ENCODE data around the gene MCC.

Gene MCC

GRCh38 chr5:113058269-113058668, 430.0 kb downstream of the MCC start:
- Histone ChIP-seq H3K4me3 (ENCODE audit: low read depth in 1 of 2, low read length in 2 of 2) (no peak overlapping the region), H3K4me1 (ENCODE audit: control insufficient read depth in 1 of 2, insufficient read depth in 2 of 2, low read length in 2 of 2) (peaks cover 0 to 8% of the 10 kb centered on the region in 2 donors), H3K27ac (ENCODE audit: low read length) (no peak overlapping the region), H3K27me3 (ENCODE audit: low read depth, low read length) (no peaks in the 10 kb centered on the region), H3K36me3 (ENCODE audit: control insufficient read depth in 1 of 2, insufficient read depth in 2 of 2, low read length in 2 of 2) (peaks cover 2 to 14% of the 10 kb centered on the region in 2 donors), H3K9me3 (ENCODE audit: control insufficient read depth in 1 of 2, low read length in 2 of 2) (no peaks in the 10 kb centered on the region)

GRCh38 chr5:113057557-113057984, 430.7 kb downstream of the MCC start:
- no peaks in the 10 kb centered on the region for H3K9me3 ChIP-seq (ENCODE audit: control insufficient read depth in 1 of 2, low read length in 2 of 2)
- H3K4me3 ChIP-seq (ENCODE audit: low read depth in 1 of 2, low read length in 2 of 2), result no peak overlapping the region
- peaks cover 0 to 8% of the 10 kb centered on the region in 2 donors for H3K36me3 ChIP-seq (ENCODE audit: control insufficient read depth in 1 of 2, insufficient read depth in 2 of 2, low read length in 2 of 2)
- H3K4me1 ChIP-seq (ENCODE audit: control insufficient read depth in 1 of 2, insufficient read depth in 2 of 2, low read length in 2 of 2), result peaks cover 0 to 8% of the 10 kb centered on the region in 2 donors
- no peak overlapping the region for H3K27ac ChIP-seq (ENCODE audit: low read length)
- H3K27me3 ChIP-seq (ENCODE audit: low read depth, low read length), result no peaks in the 10 kb centered on the region

GRCh38 chr5:113056988-113057387, 431.3 kb downstream of the MCC start:
- Histone ChIP-seq H3K36me3 (ENCODE audit: control insufficient read depth in 1 of 2, insufficient read depth in 2 of 2, low read length in 2 of 2) (peaks cover 0 to 7% of the 10 kb centered on the region in 2 donors), H3K27ac (ENCODE audit: low read length) (no peak overlapping the region), H3K9me3 (ENCODE audit: control insufficient read depth in 1 of 2, low read length in 2 of 2) (no peaks in the 10 kb centered on the region)

GRCh38 chr5:113054899-113055298, 433.4 kb downstream of the MCC start:
- H3K4me1 ChIP-seq (ENCODE audit: control insufficient read depth in 1 of 2, insufficient read depth in 2 of 2, low read length in 2 of 2), result peaks cover 5 to 12% of the 10 kb centered on the region in 2 donors
- no peaks in the 10 kb centered on the region for H3K9me3 ChIP-seq (ENCODE audit: control insufficient read depth in 1 of 2, low read length in 2 of 2)
- no peak overlapping the region for H3K27ac ChIP-seq (ENCODE audit: low read length)
- no peaks in the 10 kb centered on the region for H3K27me3 ChIP-seq (ENCODE audit: low read depth, low read length)
- H3K4me3 ChIP-seq (ENCODE audit: low read depth in 1 of 2, low read length in 2 of 2), result no peak overlapping the region
- peaks cover 0 to 7% of the 10 kb centered on the region in 2 donors for H3K36me3 ChIP-seq (ENCODE audit: control insufficient read depth in 1 of 2, insufficient read depth in 2 of 2, low read length in 2 of 2)

More at GRCh38 chr5:113056988-113057387, 431.3 kb downstream of the MCC start:
- H3K4me1 ChIP-seq (ENCODE audit: control insufficient read depth in 1 of 2, insufficient read depth in 2 of 2, low read length in 2 of 2), result peaks cover 0 to 9% of the 10 kb centered on the region in 2 donors
- H3K4me3 ChIP-seq (ENCODE audit: low read depth in 1 of 2, low read length in 2 of 2), result no peak overlapping the region
- H3K27me3 ChIP-seq (ENCODE audit: low read depth, low read length), result no peaks in the 10 kb centered on the region

- H3K27ac ChIP-seq (ENCODE audit: low read length), result no peak overlapping the region
- H3K4me1 ChIP-seq (ENCODE audit: control insufficient read depth in 1 of 2, insufficient read depth in 2 of 2, low read length in 2 of 2), result peaks cover 4 to 5% of the 10 kb centered on the region in 2 donors
- H3K4me3 ChIP-seq (ENCODE audit: low read depth in 1 of 2, low read length in 2 of 2), result no peak overlapping the region
- no peaks in the 10 kb centered on the region for H3K9me3 ChIP-seq (ENCODE audit: control insufficient read depth in 1 of 2, low read length in 2 of 2)
- no peaks in the 10 kb centered on the region for H3K27me3 ChIP-seq (ENCODE audit: low read depth, low read length)
- H3K36me3 ChIP-seq (ENCODE audit: control insufficient read depth in 1 of 2, insufficient read depth in 2 of 2, low read length in 2 of 2), result peaks cover 0 to 15% of the 10 kb centered on the region in 2 donors
Observed at GRCh38 chr5:113053511-113053995, 434.7 kb downstream of the MCC start.

GRCh38 chr5:113052041-113052795, 436.0 kb downstream of the MCC start:
- Histone ChIP-seq H3K9me3 (ENCODE audit: control insufficient read depth in 1 of 2, low read length in 2 of 2) (no peaks in the 10 kb centered on the region), H3K36me3 (ENCODE audit: control insufficient read depth in 1 of 2, insufficient read depth in 2 of 2, low read length in 2 of 2) (peaks cover 0 to 21% of the 10 kb centered on the region in 2 donors), H3K27ac (ENCODE audit: low read length) (no peak overlapping the region), H3K4me3 (ENCODE audit: low read depth in 1 of 2, low read length in 2 of 2) (no peak overlapping the region), H3K27me3 (ENCODE audit: low read depth, low read length) (no peaks in the 10 kb centered on the region), H3K4me1 (ENCODE audit: control insufficient read depth in 1 of 2, insufficient read depth in 2 of 2, low read length in 2 of 2) (peaks cover 5 to 6% of the 10 kb centered on the region in 2 donors)

GRCh38 chr5:113050721-113051382, 437.4 kb downstream of the MCC start:
- Histone ChIP-seq H3K36me3 (ENCODE audit: control insufficient read depth in 1 of 2, insufficient read depth in 2 of 2, low read length in 2 of 2) (peaks cover 0 to 26% of the 10 kb centered on the region in 2 donors), H3K4me3 (ENCODE audit: low read depth in 1 of 2, low read length in 2 of 2) (no peak overlapping the region), H3K27me3 (ENCODE audit: low read depth, low read length) (no peaks in the 10 kb centered on the region), H3K9me3 (ENCODE audit: control insufficient read depth in 1 of 2, low read length in 2 of 2) (no peaks in the 10 kb centered on the region), H3K27ac (ENCODE audit: low read length) (no peak overlapping the region), H3K4me1 (ENCODE audit: control insufficient read depth in 1 of 2, insufficient read depth in 2 of 2, low read length in 2 of 2) (peaks cover 5 to 11% of the 10 kb centered on the region in 2 donors)

GRCh38 chr5:113048931-113049330, 439.3 kb downstream of the MCC start:
- Histone ChIP-seq H3K4me3 (ENCODE audit: low read depth in 1 of 2, low read length in 2 of 2) (no peak overlapping the region), H3K27ac (ENCODE audit: low read length) (no peak overlapping the region), H3K27me3 (ENCODE audit: low read depth, low read length) (no peaks in the 10 kb centered on the region), H3K4me1 (ENCODE audit: control insufficient read depth in 1 of 2, insufficient read depth in 2 of 2, low read length in 2 of 2) (peaks cover 5 to 13% of the 10 kb centered on the region in 2 donors), H3K36me3 (ENCODE audit: control insufficient read depth in 1 of 2, insufficient read depth in 2 of 2, low read length in 2 of 2) (peaks cover 0 to 26% of the 10 kb centered on the region in 2 donors), H3K9me3 (ENCODE audit: control insufficient read depth in 1 of 2, low read length in 2 of 2) (no peaks in the 10 kb centered on the region)

- Histone ChIP-seq H3K27me3 (ENCODE audit: low read depth, low read length) (no peaks in the 10 kb centered on the region), H3K4me1 (ENCODE audit: control insufficient read depth in 1 of 2, insufficient read depth in 2 of 2, low read length in 2 of 2) (peaks cover 5 to 17% of the 10 kb centered on the region in 2 donors), H3K9me3 (ENCODE audit: control insufficient read depth in 1 of 2, low read length in 2 of 2) (no peaks in the 10 kb centered on the region), H3K36me3 (ENCODE audit: control insufficient read depth in 1 of 2, insufficient read depth in 2 of 2, low read length in 2 of 2) (peaks cover 0 to 19% of the 10 kb centered on the region in 2 donors), H3K27ac (ENCODE audit: low read length) (no peak overlapping the region), H3K4me3 (ENCODE audit: low read depth in 1 of 2, low read length in 2 of 2) (no peak overlapping the region)
Observed at GRCh38 chr5:113047733-113048652, 440.3 kb downstream of the MCC start.

GRCh38 chr5:113047234-113047633, 441.0 kb downstream of the MCC start:
- no peak overlapping the region for H3K4me3 ChIP-seq (ENCODE audit: low read depth in 1 of 2, low read length in 2 of 2)
- peaks cover 0 to 19% of the 10 kb centered on the region in 2 donors for H3K36me3 ChIP-seq (ENCODE audit: control insufficient read depth in 1 of 2, insufficient read depth in 2 of 2, low read length in 2 of 2)
- H3K27me3 ChIP-seq (ENCODE audit: low read depth, low read length), result no peaks in the 10 kb centered on the region
- H3K4me1 ChIP-seq (ENCODE audit: control insufficient read depth in 1 of 2, insufficient read depth in 2 of 2, low read length in 2 of 2), result peaks cover 5 to 17% of the 10 kb centered on the region in 2 donors
- no peaks in the 10 kb centered on the region for H3K9me3 ChIP-seq (ENCODE audit: control insufficient read depth in 1 of 2, low read length in 2 of 2)
- H3K27ac ChIP-seq (ENCODE audit: low read length), result no peak overlapping the region
